GM12878 (cell line): Measurements from ENCODE around the gene DIS3L. TPM values are rescaled to one million over a fixed set of nuclear protein-coding genes. Genes with fewer than 3 reads are reported as not detected.
"Not testable (repeated sequence)": the region's sequence is repeated elsewhere in the genome, so short reads cannot be mapped to it uniquely, and the experiment has no call there.

Source experiments
- ATAC-seq: fragments of 200-7000 bp; cut with Tn5 transposase; 3 replicates; pipeline ENCODE4 v1.9.1; 2020; ENCODE audit warnings: mild to moderate bottlenecking, moderate library complexity
- BruUV-seq: library from RNA; stranded (reverse); fragments of 400-500 nt; replicated peaks from 2 replicates; lab custom pipeline; 2021; lab: Mats Ljungman, UMichigan
- CTCF ChIA-PET: fragments of 300-600 bp; sonication (Branson Sonifier 250); formaldehyde crosslinking; extraction: SDS; loops from one replicate; lab custom pipeline; 2021; ENCODE audit warnings: inconsistent platforms; lab: Yijun Ruan, JAX
- POLR2A ChIA-PET: fragments of 350-600 bp; formaldehyde crosslinking; extraction: SDS; loops from one replicate; lab custom pipeline; 2021; ENCODE audit warnings: inconsistent platforms; lab: Charles Lee
- RAD21 ChIA-PET: fragments of 300-600 bp; sonication (Branson Sonifier 250); formaldehyde crosslinking; loops from one replicate; lab custom pipeline; 2023; ENCODE audit warnings: antibody characterized with exemption; ENCODE audit not compliant: unreplicated experiment; lab: Charles Lee
- SMC1A ChIA-PET: fragments of 300-600 bp; sonication (Branson Sonifier 250); formaldehyde crosslinking; loops from one replicate; lab custom pipeline; 2023; ENCODE audit not compliant: unreplicated experiment, uncharacterized antibody; lab: Charles Lee
- DNase-seq: peaks from one replicate; pipeline ENCODE4 v3.0.0-alpha.2; 2011; ENCODE audit warnings: low read depth, low spot score
- FAIRE-seq: peaks from 3 replicates; lab custom pipeline; 2011; peaks lifted over from hg19 to GRCh38; lab: Jason Lieb, UNC
- H2AFZ ChIP-seq: 2 replicates; pipeline ENCODE4 v1.6.0; 2011; ENCODE audit warnings: low read depth, low read length, control low read depth; ENCODE audit not compliant: control insufficient read depth
- H3K27ac ChIP-seq: 2 replicates; pipeline ENCODE4 v1.5.1; 2011; ENCODE audit warnings: control low read depth; ENCODE audit not compliant: control insufficient read depth, insufficient read depth
- H3K27me3 ChIP-seq, 2 experiments: replicated peaks in 1 of 2; 2 replicates each; pipeline versions ENCODE4 v1.6.0 to v1.6.1; 2011; ENCODE audit warnings: low read length in 1 of 2; ENCODE audit not compliant: control insufficient read depth in 2 of 2, insufficient read depth in 2 of 2
- H3K36me3 ChIP-seq, 2 experiments: 2 replicates each; pipeline ENCODE4 v1.5.1; 2011; ENCODE audit warnings: low read length in 1 of 2; ENCODE audit not compliant: control insufficient read depth in 2 of 2, insufficient read depth in 2 of 2
- H3K4me1 ChIP-seq: 2 replicates; pipeline ENCODE4 v1.6.1; 2011; ENCODE audit warnings: mild to moderate bottlenecking, low read length, moderate library complexity, mixed read lengths; ENCODE audit not compliant: control insufficient read depth, insufficient read depth
- H3K4me2 ChIP-seq: 2 replicates; pipeline ENCODE4 v1.6.0; 2011; ENCODE audit warnings: control low read depth; ENCODE audit not compliant: control insufficient read depth, insufficient read depth
- H3K4me3 ChIP-seq: fragments of 200-600 bp; sonication (generic); 2 replicates; pipeline ENCODE4 v1.5.1; 2016
- H3K79me2 ChIP-seq: 2 replicates; pipeline ENCODE4 v1.6.0; 2011; ENCODE audit warnings: low read length; ENCODE audit not compliant: control insufficient read depth, insufficient read depth
- H3K9ac ChIP-seq: 2 replicates; pipeline ENCODE4 v1.8.0; 2011; ENCODE audit warnings: low read length, control low read depth, mixed read lengths; ENCODE audit not compliant: control insufficient read depth, insufficient read depth
- H3K9me3 ChIP-seq: replicated peaks from 3 replicates; pipeline ENCODE4 v1.5.1; 2011; ENCODE audit warnings: mild to moderate bottlenecking, low read length; ENCODE audit not compliant: control insufficient read depth, insufficient read depth
- H4K20me1 ChIP-seq: 2 replicates; pipeline ENCODE4 v1.6.0; 2011; ENCODE audit not compliant: control insufficient read depth, insufficient read depth
- ATF7 ChIP-seq: fragments of 450-650 bp; IDR thresholded peaks from 2 replicates; pipeline ENCODE4 v1.6.1; 2016; ENCODE audit warnings: low read depth, mild to moderate bottlenecking
- ESRRA ChIP-seq: IDR thresholded peaks from 2 replicates; pipeline ENCODE4 v1.6.1; 2012; ENCODE audit warnings: mild to moderate bottlenecking, low read length, improper control_type of control experiment
- JUND ChIP-seq: IDR thresholded peaks from 2 replicates; pipeline ENCODE4 v1.6.1; 2012; ENCODE audit warnings: low read depth, mild to moderate bottlenecking, low read length, improper control_type of control experiment, moderate library complexity
- NFYB ChIP-seq: IDR thresholded peaks from 2 replicates; pipeline ENCODE4 v1.6.1; 2011; ENCODE audit warnings: low read depth, mild to moderate bottlenecking, low read length, improper control_type of control experiment, moderate library complexity; ENCODE audit not compliant: insufficient read depth
- RAD21 ChIP-seq: IDR thresholded peaks from 2 replicates; pipeline ENCODE4 v1.6.1; 2011; ENCODE audit warnings: mild to moderate bottlenecking, low read depth, low read length, moderate library complexity; ENCODE audit not compliant: insufficient read depth
- RCOR1 ChIP-seq: conservative IDR thresholded peaks from 2 replicates; pipeline ENCODE4 v1.6.1; 2012; ENCODE audit warnings: low read depth, low read length, improper control_type of control experiment
- SIN3A ChIP-seq: IDR thresholded peaks from 2 replicates; pipeline ENCODE4 v1.6.1; 2012; ENCODE audit warnings: low read depth, low read length, improper control_type of control experiment
- SP1 ChIP-seq: IDR thresholded peaks from one replicate; pipeline ENCODE4 v1.6.1; 2011; ENCODE audit warnings: low read depth, low read length
- WRNIP1 ChIP-seq: IDR thresholded peaks from 2 replicates; pipeline ENCODE4 v1.6.1; 2011; ENCODE audit warnings: low read depth, low read length, improper control_type of control experiment, borderline replicate concordance
- WGBS: methylation state at CpG from one replicate; pipeline ENCODE4 v1.1.6; 2016; ENCODE audit warnings: low lambda C conversion rate; ENCODE audit not compliant: insufficient replicate concordance, insufficient coverage; ENCODE audit errors: missing lambda C conversion rate; 5-methylcytosine and 5-hydroxymethylcytosine counted together
- in situ Hi-C: fragments of 300-500 bp; cut with MboI; formaldehyde crosslinking; loops from 9 replicates; pipeline ENCODE4 v1.14.3; 2018; ENCODE audit warnings: mixed read lengths
- intact Hi-C: fragments of 100-400 bp; cut with micrococcal nuclease; formaldehyde crosslinking; loops from one replicate; pipeline ENCODE4 v1.14.2; 2022; ENCODE audit not compliant: unreplicated experiment
- polyA plus RNA-seq, 11 experiments: library from polyadenylated mRNA; depleted of rRNA in 4 of 11; unstranded in 6 of 11; stranded (reverse) in 5 of 11; fragments of >200 nt; fragmentation: Nextera tagmentation in 4 of 11; fragmentation: Illumina TruSeq in 1 of 11; extraction: Ambion mirVana in 4 of 11; extraction: Trizol in 1 of 11; gene quantifications; 1 replicate in 1 of 11; 2 replicates in 10 of 11; pipeline versions ENCODE4 v1.2.1 to v1.2.3, GENCODE V29; 2011 to 2016; ENCODE audit warnings: inconsistent platforms in 2 of 11, missing spikeins in 2 of 11, low read depth in 1 of 11
- total RNA-seq, 4 experiments: library from RNA; depleted of rRNA in 3 of 4; stranded (reverse); fragments of >200 nt in 3 of 4; fragmentation: Illumina TruSeq in 1 of 4; extraction: Trizol in 1 of 4; gene quantifications; 2 replicates each; pipeline versions ENCODE4 v1.2.1 to v1.2.3, GENCODE V29; 2013 to 2021
- TF ChIP-seq, protein P1 (sequence below): fragments of 150-350 bp; IDR thresholded peaks from 2 replicates; pipeline ENCODE4 v1.6.1; 2014; ENCODE audit warnings: mild to moderate bottlenecking, low read depth, low read length

DIS3L gene
- total and polyA plus RNA-seq, 10 of the 15 experiments (the other 5 are each of a cell fraction or from before 2014, with no cell fraction given) = 7.6 to 33.7 (median 25.5) TPM

DNA sequence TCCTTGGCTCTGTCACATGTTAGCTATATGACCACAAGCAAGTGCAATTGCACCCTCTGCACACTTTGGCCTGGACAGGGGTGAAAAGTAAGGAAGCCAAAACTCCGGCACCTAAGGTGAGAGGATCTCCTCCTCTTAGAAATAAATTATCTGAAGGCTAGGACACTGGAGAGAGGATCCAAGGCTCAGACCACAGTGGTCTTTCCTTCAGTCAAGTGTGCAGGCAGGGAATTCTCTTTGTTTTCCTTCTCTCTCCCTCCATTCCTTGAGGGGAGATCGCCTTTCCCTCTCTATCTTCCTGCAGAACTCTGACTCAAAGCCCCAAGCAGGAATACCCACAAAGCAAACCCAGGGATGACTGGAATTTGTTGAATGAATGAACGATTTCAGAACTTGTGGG lies 36.7 kb upstream of the DIS3L start:
- DNase-seq = no peak
- FAIRE-seq = no peak
- Histone ChIP-seq H3K4me2 (no peak overlapping the region), H3K4me1 (peaks cover 3% of the 10 kb centered on the region; the same call in 1 of the 2 replicates), H3K4me3 (no peak overlapping the region), H3K79me2 (no peaks in the 10 kb centered on the region), H3K36me3 (no peaks in the 10 kb centered on the region), H3K27ac (no peak overlapping the region), H3K9ac (no peak overlapping the region), H3K9me3 (no peaks in the 10 kb centered on the region), H4K20me1 (no peaks in the 10 kb centered on the region), H2AFZ (no peak overlapping the region), H3K27me3 (peaks cover 16 to 31% of the 10 kb centered on the region in 2 experiments)
- RAD21 ChIA-PET = no interaction called here
- WGBS = 18% methylated on average over 3 of the region's 3 CpGs
- no TSS peak for BruUV-seq
- POLR2A ChIA-PET = no interaction called here
- in situ Hi-C loops = no loop called here
- TF ChIP-seq NFYB (no peak), RAD21 (no peak), RCOR1 (no peak), JUND (no peak)
- TF ChIP-seq, protein P1, sequence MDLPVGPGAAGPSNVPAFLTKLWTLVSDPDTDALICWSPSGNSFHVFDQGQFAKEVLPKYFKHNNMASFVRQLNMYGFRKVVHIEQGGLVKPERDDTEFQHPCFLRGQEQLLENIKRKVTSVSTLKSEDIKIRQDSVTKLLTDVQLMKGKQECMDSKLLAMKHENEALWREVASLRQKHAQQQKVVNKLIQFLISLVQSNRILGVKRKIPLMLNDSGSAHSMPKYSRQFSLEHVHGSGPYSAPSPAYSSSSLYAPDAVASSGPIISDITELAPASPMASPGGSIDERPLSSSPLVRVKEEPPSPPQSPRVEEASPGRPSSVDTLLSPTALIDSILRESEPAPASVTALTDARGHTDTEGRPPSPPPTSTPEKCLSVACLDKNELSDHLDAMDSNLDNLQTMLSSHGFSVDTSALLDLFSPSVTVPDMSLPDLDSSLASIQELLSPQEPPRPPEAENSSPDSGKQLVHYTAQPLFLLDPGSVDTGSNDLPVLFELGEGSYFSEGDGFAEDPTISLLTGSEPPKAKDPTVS = no peak
- SMC1A ChIA-PET = no interaction called here
- no peak for ATAC-seq
- CTCF ChIA-PET = no interaction called here
- intact Hi-C loops = no loop called here

DNA sequence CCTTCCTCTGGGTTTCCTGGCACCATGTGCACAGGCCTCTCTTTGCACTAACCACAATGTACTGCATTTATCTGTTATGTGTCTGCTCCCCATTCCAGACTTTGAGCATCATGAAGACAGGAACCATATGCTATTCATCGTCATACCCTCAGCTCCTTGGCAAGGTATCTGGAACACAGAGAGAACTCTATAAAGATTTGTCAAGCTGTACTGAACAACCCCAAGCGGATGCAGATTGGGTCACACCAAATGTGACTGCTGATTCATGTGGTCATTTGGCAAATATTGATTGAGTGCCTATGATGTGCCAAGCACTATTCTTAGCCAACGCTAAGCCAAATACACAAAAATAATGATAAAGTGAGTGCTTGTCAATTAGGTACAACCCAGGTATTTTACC lies 32.3 kb upstream of the DIS3L start:
- no peaks in the 10 kb centered on the region for H4K20me1 ChIP-seq
- H3K27me3 ChIP-seq = peaks cover 0 to 7% of the 10 kb centered on the region in 2 experiments; a peak in 1 of 4 replicates
- CTCF ChIA-PET = no interaction called here
- TF ChIP-seq ESRRA (no peak), SP1 (no peak), ATF7 (no peak), SIN3A (no peak), WRNIP1 (no peak)
- no peaks in the 10 kb centered on the region; the same call in 2 of the 3 replicates for H3K9me3 ChIP-seq
- no peaks in the 10 kb centered on the region for H3K4me1 ChIP-seq
- H3K27ac ChIP-seq = no peak overlapping the region
- H3K4me2 ChIP-seq = no peak overlapping the region
- RAD21 ChIA-PET = no interaction called here
- no peaks in the 10 kb centered on the region for H3K79me2 ChIP-seq
- POLR2A ChIA-PET = no interaction called here
- no TSS peak for BruUV-seq
- WGBS = 80% methylated on average over 3 of the region's 3 CpGs
- DNase-seq = no peak
- no peak overlapping the region for H3K4me3 ChIP-seq
- no peak for ATAC-seq
- intact Hi-C loops = no loop called here
- SMC1A ChIA-PET = no interaction called here
- in situ Hi-C loops = no loop called here
- FAIRE-seq = no peak
- no peak overlapping the region for H3K9ac ChIP-seq
- H3K36me3 ChIP-seq = no peaks in the 10 kb centered on the region
- no peak overlapping the region for H2AFZ ChIP-seq

DNA sequence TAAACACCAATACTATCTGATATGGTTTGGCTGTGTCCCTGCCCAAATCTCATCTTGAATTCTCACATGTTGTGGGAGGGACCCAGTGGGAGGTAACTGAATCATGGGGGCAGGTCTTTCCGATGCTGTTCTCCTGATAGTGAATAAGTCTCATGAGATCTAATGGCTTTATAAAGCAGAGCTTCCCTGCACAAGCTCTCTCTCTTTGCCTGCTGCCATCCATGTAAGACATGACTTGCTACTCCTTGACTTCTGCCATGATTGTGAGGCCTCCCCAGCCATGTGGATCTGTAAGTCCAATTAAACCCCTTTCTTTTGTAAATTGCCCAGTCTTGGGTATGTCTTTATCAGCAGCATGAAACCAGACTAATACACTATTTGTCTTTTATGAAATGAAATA lies 30.5 kb upstream of the DIS3L start:
- H3K36me3 ChIP-seq, BruUV-seq, H2AFZ ChIP-seq, H3K9ac ChIP-seq, H3K4me3 ChIP-seq, CTCF ChIA-PET, H3K4me1 ChIP-seq, intact Hi-C loops, SMC1A ChIA-PET, in situ Hi-C loops, H4K20me1 ChIP-seq, FAIRE-seq, H3K27me3 ChIP-seq, DNase-seq, POLR2A ChIA-PET, H3K9me3 ChIP-seq, ATAC-seq, H3K4me2 ChIP-seq, H3K27ac ChIP-seq, RAD21 ChIA-PET, H3K79me2 ChIP-seq: not testable (repeated sequence)
- WGBS = 40% methylated on average over 1 of the region's 1 CpG
